Measurements from ENCODE around the gene TLR9.

TLR9 gene

GRCh38 chr3:52173101-52173500 lies 52.3 kb downstream of the TLR9 start:
- DNase-seq (ENCODE audit: low read depth in 2 of 2): no peak

- DNase-seq (ENCODE audit: low read depth in 2 of 2): no peak
Observed at GRCh38 chr3:52172262-52172757, 53.1 kb downstream of the TLR9 start.

- DNase-seq (ENCODE audit: low read depth in 2 of 2): no peak
Observed at GRCh38 chr3:52171514-52172261, 53.8 kb downstream of the TLR9 start.
